A549 (cell line): Measurements from ENCODE around the gene ZNF830. TPM values are rescaled to one million over a fixed set of nuclear protein-coding genes. Genes with fewer than 3 reads are reported as not detected.

Experiments used
- ATAC-seq, 2 experiments: fragments of 200-7000 bp in 1 of 2; fragments of >200 bp in 1 of 2; cut with Nextera tagmentation in 1 of 2; cut with Tn5 transposase in 1 of 2; 3 replicates each; pipeline versions ENCODE4 v1.8.0 to v1.9.1; 2018 to 2020; ENCODE audit warnings: mild to moderate bottlenecking in 1 of 2, moderate library complexity in 1 of 2
- CTCF ChIA-PET: fragments of 300-600 bp; sonication (Branson Sonifier 250); formaldehyde crosslinking; extraction: SDS; loops from one replicate; lab custom pipeline; 2021; ENCODE audit warnings: antibody characterized with exemption, inconsistent platforms; lab: Yijun Ruan, JAX
- POLR2A ChIA-PET: fragments of 350-600 bp; formaldehyde crosslinking; extraction: SDS; loops from one replicate; lab custom pipeline; 2021; ENCODE audit warnings: antibody characterized with exemption, inconsistent platforms; lab: Yijun Ruan, JAX
- DNase-seq, 2 experiments: peaks; one replicate each; pipeline versions ENCODE4 v3.0.0 to v3.0.0-alpha.2; 2011 to 2016; ENCODE audit warnings: low read depth in 1 of 2, low spot score in 1 of 2
- FAIRE-seq: peaks from 2 replicates; lab custom pipeline; 2011; peaks lifted over from hg19 to GRCh38; lab: Jason Lieb, UNC
- H3K27ac ChIP-seq, 2 experiments: fragments of >200 bp; sonication (Bioruptor Twin); formaldehyde crosslinking; 3 replicates each; pipeline ENCODE4 v1.5.1; 2016 to 2017
- H3K4me1 ChIP-seq: fragments of >200 bp; sonication (Bioruptor Twin); formaldehyde crosslinking; 3 replicates; pipeline ENCODE4 v1.6.1; 2016
- H3K4me2 ChIP-seq: fragments of >200 bp; sonication (Bioruptor Twin); formaldehyde crosslinking; 3 replicates; pipeline ENCODE4 v1.6.1; 2016
- H3K4me3 ChIP-seq: fragments of >200 bp; sonication (Bioruptor Twin); formaldehyde crosslinking; 3 replicates; pipeline ENCODE4 v1.5.1; 2016
- H3K9me3 ChIP-seq: fragments of >200 bp; sonication (Bioruptor Twin); formaldehyde crosslinking; 3 replicates; pipeline ENCODE4 v1.6.1; 2016
- CBX2 ChIP-seq: fragments of 200-600 bp; sonication (generic); IDR thresholded peaks from 2 replicates; pipeline ENCODE4 v1.6.1; 2016; ENCODE audit warnings: low read depth, mild to moderate bottlenecking, borderline replicate concordance
- CBX8 ChIP-seq: fragments of 200-600 bp; sonication (generic); IDR thresholded peaks from 2 replicates; pipeline ENCODE4 v1.6.1; 2016
- EHF ChIP-seq: fragments of 250-450 bp; sonication (Bioruptor Pico); IDR thresholded peaks from 2 replicates; pipeline ENCODE4 v1.5.0; 2020; ENCODE audit warnings: mild to moderate bottlenecking
- EHMT2 ChIP-seq: fragments of 200-600 bp; sonication (generic); IDR thresholded peaks from 2 replicates; pipeline ENCODE4 v1.6.1; 2016; ENCODE audit warnings: antibody characterized with exemption, low read depth, mild to moderate bottlenecking, moderate library complexity
- ESRRA ChIP-seq: fragments of 150-350 bp; IDR thresholded peaks from 2 replicates; pipeline ENCODE4 v1.6.1; 2014; ENCODE audit warnings: mild to moderate bottlenecking, low read length, borderline replicate concordance
- FOSL2 ChIP-seq, 2 experiments: fragments of 450-650 bp in 1 of 2; fragments of >200 bp in 1 of 2; sonication (Bioruptor Twin) in 1 of 2; formaldehyde crosslinking; IDR thresholded peaks; 2 replicates each; pipeline versions ENCODE4 v1.5.0 to v1.6.1; 2016 to 2020; ENCODE audit warnings: mild to moderate bottlenecking in 1 of 2, moderate library complexity in 1 of 2
- HOXA7 ChIP-seq: fragments of 250-450 bp; sonication (Bioruptor Pico); IDR thresholded peaks from 2 replicates; pipeline ENCODE4 v1.5.0; 2020; ENCODE audit warnings: mild to moderate bottlenecking, moderate library complexity
- HOXB13 ChIP-seq: fragments of 250-450 bp; sonication (Bioruptor Pico); IDR thresholded peaks from 2 replicates; pipeline ENCODE4 v1.5.0; 2020; ENCODE audit warnings: low read depth, mild to moderate bottlenecking, moderate library complexity
- JUN ChIP-seq, 2 experiments: fragments of >200 bp; sonication (Bioruptor Twin); formaldehyde crosslinking; IDR thresholded peaks; 2 replicates in 1 of 2; 3 replicates in 1 of 2; pipeline ENCODE4 v1.6.1; 2016 to 2017
- KDM1A ChIP-seq: fragments of 200-600 bp; sonication (generic); IDR thresholded peaks from 2 replicates; pipeline ENCODE4 v1.6.1; 2016; ENCODE audit warnings: low read depth, mild to moderate bottlenecking
- KDM5A ChIP-seq: fragments of 200-600 bp; sonication (generic); IDR thresholded peaks from 2 replicates; pipeline ENCODE4 v1.6.1; 2016; ENCODE audit warnings: antibody characterized with exemption, mild to moderate bottlenecking
- MAZ ChIP-seq: fragments of 150-350 bp; IDR thresholded peaks from 2 replicates; pipeline ENCODE4 v1.6.1; 2014; ENCODE audit warnings: antibody characterized with exemption, low read depth, low read length, borderline replicate concordance
- MYC ChIP-seq: IDR thresholded peaks from 2 replicates; pipeline ENCODE4 v1.6.1; 2012; ENCODE audit warnings: mild to moderate bottlenecking, inconsistent platforms, low read length, improper control_type of control experiment, borderline replicate concordance
- NFE2L2 ChIP-seq: fragments of 150-350 bp; conservative IDR thresholded peaks from 2 replicates; pipeline ENCODE4 v1.6.1; 2014; ENCODE audit warnings: low read length
- POLR2A ChIP-seq: IDR thresholded peaks from 2 replicates; pipeline ENCODE4 v1.6.1; 2012; ENCODE audit warnings: mild to moderate bottlenecking, low read length
- POLR2AphosphoS2 ChIP-seq: conservative IDR thresholded peaks from 2 replicates; pipeline ENCODE4 v1.6.1; 2012; ENCODE audit warnings: low read length, improper control_type of control experiment, inconsistent platforms
- RAD21 ChIP-seq, 2 experiments: fragments of >200 bp in 1 of 2; sonication (Bioruptor Twin) in 1 of 2; formaldehyde crosslinking in 1 of 2; IDR thresholded peaks in 1 of 2; conservative IDR thresholded peaks in 1 of 2; 2 replicates in 1 of 2; 3 replicates in 1 of 2; pipeline ENCODE4 v1.6.1; 2012 to 2018; ENCODE audit warnings: inconsistent platforms in 1 of 2
- RFX5 ChIP-seq: fragments of 450-650 bp; IDR thresholded peaks from 2 replicates; pipeline ENCODE4 v1.7.1; 2014; ENCODE audit warnings: antibody characterized with exemption, mild to moderate bottlenecking, moderate library complexity
- SMC3 ChIP-seq: fragments of >200 bp; sonication (Bioruptor Twin); formaldehyde crosslinking; IDR thresholded peaks from 3 replicates; pipeline ENCODE4 v1.6.1; 2018; ENCODE audit warnings: inconsistent platforms
- SREBF2 ChIP-seq: fragments of 450-650 bp; IDR thresholded peaks from 2 replicates; pipeline ENCODE4 v1.6.1; 2014; ENCODE audit warnings: mild to moderate bottlenecking, moderate library complexity
- WGBS: methylation state at CpG from one replicate; pipeline ENCODE4 v1.1.6; 2017; ENCODE audit errors: missing lambda C conversion rate; 5-methylcytosine and 5-hydroxymethylcytosine counted together
- polyA plus RNA-seq, 4 experiments: library from polyadenylated mRNA; depleted of rRNA in 3 of 4; stranded (reverse); fragments of >200 nt; fragmentation: RNase III in 1 of 4; extraction: RNeasy Plus Mini Kit Qiagen cat#74134 plus additional on column Dnase treatment in 1 of 4; gene quantifications; 2 replicates in 3 of 4; 3 replicates in 1 of 4; pipeline ENCODE4 v1.2.3, GENCODE V29; 2011 to 2017
- TF ChIP-seq, protein P1 (sequence below): IDR thresholded peaks from 2 replicates; pipeline ENCODE4 v1.6.1; 2012
- TF ChIP-seq, protein P2 (sequence below): fragments of 200-600 bp; sonication (generic); IDR thresholded peaks from 2 replicates; pipeline ENCODE4 v1.6.1; 2016; ENCODE audit warnings: antibody characterized with exemption, mild to moderate bottlenecking, moderate library complexity
- TF ChIP-seq, protein P3 (sequence below): fragments of 250-450 bp; sonication (Bioruptor Pico); IDR thresholded peaks from 2 replicates; pipeline ENCODE4 v1.5.0; 2021; ENCODE audit warnings: mild to moderate bottlenecking, moderate library complexity, borderline replicate concordance

ZNF830 gene
- polyA plus RNA-seq, 2 of the 4 experiments (the other 2 are of a cell fraction) = 20.0 to 21.2 TPM

DNA sequence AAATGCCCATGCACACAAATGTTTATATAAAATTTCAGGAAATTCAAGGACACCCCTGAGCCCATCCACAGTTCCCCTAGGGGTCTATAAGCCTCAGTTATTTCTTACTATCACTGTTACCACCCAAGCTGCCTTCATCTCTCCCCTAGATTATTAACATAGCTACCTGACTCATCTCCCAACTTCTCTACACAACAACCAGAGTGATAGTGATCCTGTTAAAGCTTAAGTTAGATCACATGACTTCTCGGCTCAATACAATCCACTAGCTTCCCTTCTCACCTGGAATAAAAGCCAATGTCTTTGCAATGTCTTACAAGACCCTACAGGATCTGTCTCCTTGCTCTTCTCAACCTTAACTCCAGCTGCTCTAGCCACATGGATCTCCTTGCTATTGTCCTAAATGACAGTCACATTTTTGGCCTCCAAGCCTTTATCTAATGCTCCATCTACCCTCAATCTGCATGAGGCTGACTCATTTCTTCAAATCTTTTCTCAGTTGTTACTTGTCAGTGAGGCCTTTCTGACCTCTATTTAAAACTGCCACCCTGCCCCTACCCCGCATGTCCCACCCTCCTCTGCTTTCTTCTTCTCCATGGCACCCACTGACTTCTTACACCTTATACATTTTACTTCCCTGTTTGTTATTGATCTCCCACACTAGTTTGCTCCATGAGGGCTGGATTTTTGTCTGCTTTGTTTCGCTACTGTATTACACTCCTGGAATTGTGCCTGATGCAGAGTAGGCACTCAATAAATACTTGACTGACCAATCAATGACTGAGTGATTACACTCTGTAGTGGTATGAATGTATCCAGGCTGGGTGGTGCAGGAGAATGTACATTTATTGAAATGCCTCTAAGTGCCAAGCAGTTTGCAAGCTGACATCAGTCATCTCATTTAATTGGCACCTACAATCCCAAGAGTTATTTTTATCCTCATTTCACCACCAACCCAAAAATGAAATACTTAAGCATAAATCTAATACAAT, 13.8 kb downstream of the ZNF830 start:
- whole genome bisulfite sequencing = 71% methylated on average over 3 of the region's 3 CpGs
- ChIA-PET POLR2A (interaction anchor here (0.6 kb wide), 2 partner anchors 24 to 394 kb away, joined by 4 to 6 read pairs; no protein-coding TSS in a partner anchor), CTCF (interaction anchor here (0.9 to 2.2 kb wide), 5 partner anchors 11 to 830 kb away, joined by 3 to 7 read pairs (median 6); no protein-coding TSS in a partner anchor)
- FAIRE-seq (no peak), ATAC-seq (no peak), DNase-seq (no peak)
- Histone ChIP-seq H3K9me3 (no peaks in the 10 kb centered on the region), H3K4me3 (no peak overlapping the region), H3K4me1 (peaks cover 6% of the 10 kb centered on the region; the same call in 1 of the 3 replicates), H3K27ac (no peak overlapping the region), H3K4me2 (no peak overlapping the region)
- TF ChIP-seq KDM5A (no peak), CBX2 (no peak), RFX5 (no peak), CBX8 (no peak), POLR2A (no peak)

DNA sequence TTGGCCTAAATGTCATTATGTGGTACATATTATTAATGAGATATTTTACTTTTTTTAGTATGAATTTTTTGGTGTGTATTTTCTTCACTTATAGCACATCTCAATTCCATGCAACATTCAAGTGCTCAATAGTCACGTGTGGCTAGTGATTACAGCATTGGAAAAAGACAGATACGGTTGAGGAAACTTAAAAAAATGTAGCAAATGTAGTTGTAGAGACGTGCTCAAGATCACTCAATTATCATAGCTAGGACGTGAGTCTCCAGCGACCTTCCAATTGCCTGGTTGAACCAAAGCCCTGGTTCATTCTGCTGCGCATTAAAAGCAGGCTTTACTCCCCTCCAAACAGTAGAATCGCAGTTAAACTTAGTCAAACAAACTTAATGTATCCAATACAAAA, 17.8 kb downstream of the ZNF830 start:
- H3K27ac ChIP-seq = peak overlapping the region; percentile 94 to 97; a peak in 4 of 6 replicates
- peaks cover 14% of the 10 kb centered on the region for H3K4me1 ChIP-seq
- no peak for TF ChIP-seq RAD21 (conservative IDR thresholded peaks at IDR 0.05 in 1 of 2, IDR thresholded peaks at IDR 0.05 in 1 of 2)
- no peak for TF ChIP-seq KDM1A
- TF ChIP-seq ESRRA = no peak
- TF ChIP-seq FOSL2 (IDR thresholded peaks at IDR 0.05) = no peak
- TF ChIP-seq FOSL2 (CRISPR knock-in tag; IDR thresholded peaks at IDR 0.05) = no peak
- TF ChIP-seq, protein P1, sequence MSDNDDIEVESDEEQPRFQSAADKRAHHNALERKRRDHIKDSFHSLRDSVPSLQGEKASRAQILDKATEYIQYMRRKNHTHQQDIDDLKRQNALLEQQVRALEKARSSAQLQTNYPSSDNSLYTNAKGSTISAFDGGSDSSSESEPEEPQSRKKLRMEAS = no peak
- no peak for TF ChIP-seq KDM5A
- no peak for TF ChIP-seq HOXB13 (CRISPR knock-in tag)
- TF ChIP-seq, protein P2, sequence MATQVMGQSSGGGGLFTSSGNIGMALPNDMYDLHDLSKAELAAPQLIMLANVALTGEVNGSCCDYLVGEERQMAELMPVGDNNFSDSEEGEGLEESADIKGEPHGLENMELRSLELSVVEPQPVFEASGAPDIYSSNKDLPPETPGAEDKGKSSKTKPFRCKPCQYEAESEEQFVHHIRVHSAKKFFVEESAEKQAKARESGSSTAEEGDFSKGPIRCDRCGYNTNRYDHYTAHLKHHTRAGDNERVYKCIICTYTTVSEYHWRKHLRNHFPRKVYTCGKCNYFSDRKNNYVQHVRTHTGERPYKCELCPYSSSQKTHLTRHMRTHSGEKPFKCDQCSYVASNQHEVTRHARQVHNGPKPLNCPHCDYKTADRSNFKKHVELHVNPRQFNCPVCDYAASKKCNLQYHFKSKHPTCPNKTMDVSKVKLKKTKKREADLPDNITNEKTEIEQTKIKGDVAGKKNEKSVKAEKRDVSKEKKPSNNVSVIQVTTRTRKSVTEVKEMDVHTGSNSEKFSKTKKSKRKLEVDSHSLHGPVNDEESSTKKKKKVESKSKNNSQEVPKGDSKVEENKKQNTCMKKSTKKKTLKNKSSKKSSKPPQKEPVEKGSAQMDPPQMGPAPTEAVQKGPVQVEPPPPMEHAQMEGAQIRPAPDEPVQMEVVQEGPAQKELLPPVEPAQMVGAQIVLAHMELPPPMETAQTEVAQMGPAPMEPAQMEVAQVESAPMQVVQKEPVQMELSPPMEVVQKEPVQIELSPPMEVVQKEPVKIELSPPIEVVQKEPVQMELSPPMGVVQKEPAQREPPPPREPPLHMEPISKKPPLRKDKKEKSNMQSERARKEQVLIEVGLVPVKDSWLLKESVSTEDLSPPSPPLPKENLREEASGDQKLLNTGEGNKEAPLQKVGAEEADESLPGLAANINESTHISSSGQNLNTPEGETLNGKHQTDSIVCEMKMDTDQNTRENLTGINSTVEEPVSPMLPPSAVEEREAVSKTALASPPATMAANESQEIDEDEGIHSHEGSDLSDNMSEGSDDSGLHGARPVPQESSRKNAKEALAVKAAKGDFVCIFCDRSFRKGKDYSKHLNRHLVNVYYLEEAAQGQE = no peak
- TF ChIP-seq HOXA7 (CRISPR knock-in tag) = no peak
- TF ChIP-seq NFE2L2 = no peak
- TF ChIP-seq, protein P3, sequence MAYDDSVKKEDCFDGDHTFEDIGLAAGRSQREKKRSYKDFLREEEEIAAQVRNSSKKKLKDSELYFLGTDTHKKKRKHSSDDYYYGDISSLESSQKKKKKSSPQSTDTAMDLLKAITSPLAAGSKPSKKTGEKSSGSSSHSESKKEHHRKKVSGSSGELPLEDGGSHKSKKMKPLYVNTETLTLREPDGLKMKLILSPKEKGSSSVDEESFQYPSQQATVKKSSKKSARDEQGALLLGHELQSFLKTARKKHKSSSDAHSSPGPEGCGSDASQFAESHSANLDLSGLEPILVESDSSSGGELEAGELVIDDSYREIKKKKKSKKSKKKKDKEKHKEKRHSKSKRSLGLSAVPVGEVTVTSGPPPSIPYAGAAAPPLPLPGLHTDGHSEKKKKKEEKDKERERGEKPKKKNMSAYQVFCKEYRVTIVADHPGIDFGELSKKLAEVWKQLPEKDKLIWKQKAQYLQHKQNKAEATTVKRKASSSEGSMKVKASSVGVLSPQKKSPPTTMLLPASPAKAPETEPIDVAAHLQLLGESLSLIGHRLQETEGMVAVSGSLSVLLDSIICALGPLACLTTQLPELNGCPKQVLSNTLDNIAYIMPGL (CRISPR knock-in tag) = no peak
- no peak for TF ChIP-seq EHF (CRISPR knock-in tag)
- TF ChIP-seq POLR2AphosphoS2 = no peak
- TF ChIP-seq EHMT2 = no peak
- TF ChIP-seq JUN (IDR thresholded peaks at IDR 0.05) = no peak
- TF ChIP-seq SREBF2 = no peak
- TF ChIP-seq MYC = no peak
- no peak for TF ChIP-seq CBX2
- TF ChIP-seq MAZ = no peak
- TF ChIP-seq SMC3 = no peak
- TF ChIP-seq, all 56 proteins: peak for 0
- CTCF ChIA-PET = interaction anchor here (1.0 to 3.8 kb wide), 2 partner anchors 12 to 140 kb away, joined by 7 to 19 read pairs; partner anchors contain the start of gene RAD51D
- 89% methylated on average over 7 of the region's 7 CpGs for WGBS
- Histone ChIP-seq H3K4me2 (peak overlapping the region; percentile 91), H3K9me3 (no peaks in the 10 kb centered on the region), H3K4me3 (no peak overlapping the region)
- ATAC-seq (no peak), FAIRE-seq (no peak), DNase-seq (no peak)
- POLR2A ChIA-PET = interaction anchor here (1.0 to 3.3 kb wide), 4 partner anchors 15 to 43 kb away, joined by 3 to 20 read pairs (median 4); partner anchors contain the start of genes CCT6B and ZNF830
